ENCODE measurements around the gene F8.

DNA sequence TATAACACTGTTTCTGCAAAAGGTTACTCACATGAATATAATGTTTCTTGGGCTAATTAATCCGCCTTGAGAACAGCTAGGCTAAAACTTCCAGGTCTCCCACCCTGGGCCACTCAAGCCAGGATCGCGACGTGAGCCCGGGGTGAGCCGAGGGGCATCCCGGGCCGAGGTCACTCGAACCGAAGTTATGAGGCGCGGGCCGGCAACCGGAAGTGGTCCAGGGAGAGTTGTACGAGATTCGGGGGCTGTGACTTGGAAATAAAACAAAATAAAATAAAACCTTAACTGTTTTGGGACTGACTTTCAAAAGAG, 48.1 kb upstream of the F8 start:
- TF ChIP-seq CTCF (IDR thresholded peaks at IDR 0.05): no peak
- no peak for TF ChIP-seq POLR2A (IDR thresholded peaks at IDR 0.05)
- no peak for TF ChIP-seq EP300 (IDR thresholded peaks at IDR 0.05)
- no peak for TF ChIP-seq POLR2AphosphoS5 (IDR thresholded peaks at IDR 0.05)
